Body of pancreas (tissue), 4 donors: Measurements from ENCODE around the gene HOXD4.

Experiments used
- POLR2A ChIP-seq, 3 donors: fragments of 450-650 bp; IDR thresholded peaks; one replicate each; pipeline ENCODE4 v1.6.1; 2016; ENCODE audit warnings: antibody characterized with exemption in 3 of 3, mild to moderate bottlenecking in 2 of 3
- TF ChIP-seq, protein P1 (sequence below), 7 experiments: fragments of 450-650 bp in 4 of 7; fragments of 200-600 bp in 3 of 7; sonication (generic) in 3 of 7; IDR thresholded peaks; one replicate each; pipeline ENCODE4 v1.5.1; 2016 to 2019; ENCODE audit warnings: antibody characterized with exemption in 7 of 7

DNA sequence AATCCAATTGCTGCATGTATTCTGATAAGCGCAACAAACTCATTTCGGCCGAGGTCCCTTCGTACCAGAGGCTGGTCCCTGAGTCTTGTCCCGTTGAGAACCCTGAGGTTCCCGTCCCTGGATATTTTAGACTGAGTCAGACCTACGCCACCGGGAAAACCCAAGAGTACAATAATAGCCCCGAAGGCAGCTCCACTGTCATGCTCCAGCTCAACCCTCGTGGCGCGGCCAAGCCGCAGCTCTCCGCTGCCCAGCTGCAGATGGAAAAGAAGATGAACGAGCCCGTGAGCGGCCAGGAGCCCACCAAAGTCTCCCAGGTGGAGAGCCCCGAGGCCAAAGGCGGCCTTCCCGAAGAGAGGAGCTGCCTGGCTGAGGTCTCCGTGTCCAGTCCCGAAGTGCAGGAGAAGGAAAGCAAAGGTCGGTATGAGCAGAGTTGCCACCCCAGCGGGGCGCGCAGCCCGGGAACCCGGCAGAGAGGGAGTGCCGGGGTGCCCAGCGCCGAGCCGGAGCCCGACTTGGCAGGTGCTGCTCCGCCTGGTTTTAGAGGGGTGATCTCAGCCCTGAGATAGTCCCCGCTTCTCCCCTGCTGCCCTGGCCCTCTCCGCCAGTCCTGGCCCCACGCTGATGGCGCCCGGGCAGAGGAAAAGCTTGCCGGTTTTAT, 34.1 kb upstream of the HOXD4 start:
- TF ChIP-seq, protein P1, sequence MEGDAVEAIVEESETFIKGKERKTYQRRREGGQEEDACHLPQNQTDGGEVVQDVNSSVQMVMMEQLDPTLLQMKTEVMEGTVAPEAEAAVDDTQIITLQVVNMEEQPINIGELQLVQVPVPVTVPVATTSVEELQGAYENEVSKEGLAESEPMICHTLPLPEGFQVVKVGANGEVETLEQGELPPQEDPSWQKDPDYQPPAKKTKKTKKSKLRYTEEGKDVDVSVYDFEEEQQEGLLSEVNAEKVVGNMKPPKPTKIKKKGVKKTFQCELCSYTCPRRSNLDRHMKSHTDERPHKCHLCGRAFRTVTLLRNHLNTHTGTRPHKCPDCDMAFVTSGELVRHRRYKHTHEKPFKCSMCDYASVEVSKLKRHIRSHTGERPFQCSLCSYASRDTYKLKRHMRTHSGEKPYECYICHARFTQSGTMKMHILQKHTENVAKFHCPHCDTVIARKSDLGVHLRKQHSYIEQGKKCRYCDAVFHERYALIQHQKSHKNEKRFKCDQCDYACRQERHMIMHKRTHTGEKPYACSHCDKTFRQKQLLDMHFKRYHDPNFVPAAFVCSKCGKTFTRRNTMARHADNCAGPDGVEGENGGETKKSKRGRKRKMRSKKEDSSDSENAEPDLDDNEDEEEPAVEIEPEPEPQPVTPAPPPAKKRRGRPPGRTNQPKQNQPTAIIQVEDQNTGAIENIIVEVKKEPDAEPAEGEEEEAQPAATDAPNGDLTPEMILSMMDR (IDR thresholded peaks at IDR 0.05), result no peak
- TF ChIP-seq POLR2A (IDR thresholded peaks at IDR 0.05), result no peak
